ENCODE measurements around the gene NEURL1.

NEURL1 gene

GRCh38 chr10:103541616-103542015 is 48.1 kb downstream of the NEURL1 start:
- no peak overlapping the region for H3K4me3 ChIP-seq (ENCODE audit: low read depth, low read length)
- no peak for DNase-seq (ENCODE audit: low read depth)

DNA sequence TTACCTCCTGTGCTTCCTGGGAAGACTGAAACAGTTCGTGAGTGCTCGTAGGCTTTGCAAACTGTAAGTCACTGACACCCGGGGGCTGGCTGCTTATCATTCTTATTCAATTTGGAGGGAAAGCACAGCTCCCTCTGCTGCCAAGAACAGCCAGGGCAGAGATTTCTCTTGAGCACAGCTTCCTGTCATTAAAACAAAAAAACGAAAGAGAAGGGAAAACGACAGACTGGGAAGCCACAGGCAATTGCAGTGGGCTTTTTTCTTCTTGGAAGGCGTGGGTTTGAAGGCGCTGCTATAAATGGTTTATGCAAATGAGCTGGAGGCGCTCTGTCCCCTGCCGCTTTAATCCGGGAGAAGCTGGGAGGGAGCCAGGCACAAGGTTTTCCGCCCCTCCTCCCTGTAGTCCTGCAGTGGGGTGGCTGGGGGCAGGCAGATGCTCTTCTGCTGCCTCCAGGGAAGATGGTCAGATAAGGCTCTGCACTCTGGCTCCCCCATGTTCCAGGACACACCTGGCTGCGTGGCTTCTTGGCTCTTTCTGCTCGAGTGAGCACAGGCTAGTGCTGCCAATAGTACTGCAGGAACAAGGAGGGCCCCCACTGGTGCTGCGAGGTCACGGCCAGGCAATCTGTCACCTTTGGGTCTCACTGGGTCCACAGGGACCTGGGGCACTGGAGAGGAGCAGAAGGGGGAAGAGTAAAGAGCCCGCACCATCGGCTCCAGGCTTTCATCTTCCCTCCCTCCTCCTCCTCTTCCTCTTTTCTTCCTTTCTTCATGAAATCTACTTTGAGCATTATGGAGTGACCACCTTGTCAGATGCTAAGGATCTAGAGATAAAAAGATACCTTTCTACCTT is 49.5 kb downstream of the NEURL1 start:
- no peak for DNase-seq (ENCODE audit: low read depth)
- peak overlapping the region; percentile 13 for H3K4me3 ChIP-seq (ENCODE audit: low read depth, low read length)

DNA sequence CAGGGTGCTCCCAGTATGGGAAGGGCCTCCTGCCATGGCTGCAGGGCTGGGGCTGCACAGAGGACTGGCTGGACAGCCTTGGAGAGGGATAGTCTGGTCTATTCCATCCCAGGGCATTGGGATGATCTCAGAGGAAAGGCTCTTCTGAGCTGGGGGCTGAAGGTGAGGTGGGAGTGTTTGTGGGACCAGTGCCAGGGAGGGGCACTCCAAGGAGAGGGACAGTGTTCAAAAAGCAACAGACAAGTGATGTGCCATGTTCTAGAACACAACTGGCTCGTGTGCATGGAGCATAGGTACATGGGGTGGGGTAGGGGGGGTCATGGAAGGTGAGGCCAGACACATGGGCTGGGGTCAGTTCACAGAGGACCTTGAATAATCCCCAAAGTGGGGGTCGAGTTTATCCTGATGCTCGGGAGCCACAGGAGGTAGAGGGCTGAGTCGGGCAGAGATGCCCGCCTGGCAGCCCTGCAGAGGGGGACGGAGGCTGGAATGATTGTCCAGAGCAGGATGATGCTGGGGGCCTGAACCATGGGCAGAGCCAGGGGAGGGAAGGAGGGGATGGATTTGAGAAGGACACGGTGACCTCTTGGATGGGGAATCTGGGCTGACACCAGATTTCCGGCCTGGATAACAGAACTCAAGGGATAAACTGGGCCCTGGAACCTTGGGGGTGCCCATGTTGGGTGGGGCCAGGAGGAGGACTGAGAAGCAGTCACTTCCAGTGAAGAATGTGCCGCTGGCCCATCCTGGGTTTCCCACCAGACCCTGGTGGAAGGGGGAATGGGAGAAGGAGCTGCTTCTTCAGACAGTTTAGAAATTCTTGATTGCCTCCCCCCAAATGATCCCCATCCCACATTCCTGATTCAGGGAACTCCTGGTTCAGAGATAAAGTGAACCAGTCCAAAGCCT is 50.4 kb downstream of the NEURL1 start:
- H3K4me3 ChIP-seq (ENCODE audit: low read depth, low read length), result no peak overlapping the region
- no peak for DNase-seq (ENCODE audit: low read depth)

DNA sequence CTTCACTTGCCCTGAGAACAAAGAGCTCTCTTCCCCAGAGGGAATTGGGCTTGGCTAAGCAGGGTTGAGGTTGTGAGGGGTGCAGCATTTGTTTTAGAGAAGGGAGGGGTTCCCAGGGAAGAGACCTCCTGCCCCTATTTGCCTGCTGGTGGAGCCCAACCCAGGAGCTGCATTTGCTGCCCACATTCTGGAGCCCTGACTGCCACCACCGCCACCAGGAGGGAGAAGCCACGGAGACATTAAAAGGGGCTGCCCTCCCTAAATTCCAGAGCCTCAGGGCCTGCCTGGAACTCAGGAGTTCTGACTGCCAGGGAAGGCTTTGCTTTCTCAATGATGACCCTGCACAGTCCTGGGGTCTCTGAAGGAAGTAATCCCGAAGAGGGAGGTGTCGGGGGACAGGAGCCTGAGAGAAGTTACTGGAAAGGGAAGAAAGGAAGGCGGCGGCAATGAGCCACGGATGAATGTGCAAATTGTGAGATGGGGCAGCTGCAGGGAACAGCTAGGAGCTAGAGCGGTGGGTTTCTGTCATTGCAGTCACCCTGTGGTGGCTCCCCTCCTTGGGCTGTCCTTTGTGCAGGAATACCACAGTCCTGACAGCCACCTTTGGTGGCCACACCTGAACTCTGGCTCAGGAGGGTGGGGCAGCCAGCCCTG is 51.3 kb downstream of the NEURL1 start:
- no peak overlapping the region for H3K4me3 ChIP-seq (ENCODE audit: low read depth, low read length)
- DNase-seq (ENCODE audit: low read depth), result no peak

- no peak for DNase-seq (ENCODE audit: low read depth)
Observed at GRCh38 chr10:103545366-103545765, 51.9 kb downstream of the NEURL1 start.

GRCh38 chr10:103545771-103546281 is 52.3 kb downstream of the NEURL1 start:
- no peak for DNase-seq (ENCODE audit: low read depth)
- H3K4me3 ChIP-seq (ENCODE audit: low read depth, low read length), result no peak overlapping the region

More at GRCh38 chr10:103545366-103545765, 51.9 kb downstream of the NEURL1 start:
- H3K4me3 ChIP-seq (ENCODE audit: low read depth, low read length), result no peak overlapping the region

- no peak overlapping the region for H3K4me3 ChIP-seq (ENCODE audit: low read depth, low read length)
- no peak for DNase-seq (ENCODE audit: low read depth)
Observed at GRCh38 chr10:103546401-103546800, 52.9 kb downstream of the NEURL1 start.

GRCh38 chr10:103547391-103547946 is 54.0 kb downstream of the NEURL1 start:
- no peak for DNase-seq (ENCODE audit: low read depth)
- H3K4me3 ChIP-seq (ENCODE audit: low read depth, low read length), result no peak overlapping the region

DNA sequence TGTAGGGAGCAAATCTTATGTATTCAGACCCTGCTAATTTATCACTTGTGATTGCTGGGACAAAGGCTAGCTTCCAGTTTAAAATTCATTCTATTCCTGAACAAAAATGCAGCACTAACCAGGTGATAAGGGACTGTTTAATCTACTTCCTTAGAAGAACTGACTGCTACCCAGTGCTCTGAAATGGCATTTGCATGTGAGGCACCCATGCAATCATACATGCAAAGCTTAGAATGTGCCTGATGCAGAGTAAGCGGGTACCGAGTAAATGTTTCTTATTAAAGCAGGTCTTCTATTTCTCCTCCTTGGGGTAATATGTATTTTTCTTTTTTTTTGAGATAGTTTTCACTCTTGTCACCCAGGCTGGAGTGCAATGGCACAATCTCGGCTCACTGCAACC is 54.5 kb downstream of the NEURL1 start:
- DNase-seq (ENCODE audit: low read depth), result no peak
- no peak overlapping the region for H3K4me3 ChIP-seq (ENCODE audit: low read depth, low read length)

DNA sequence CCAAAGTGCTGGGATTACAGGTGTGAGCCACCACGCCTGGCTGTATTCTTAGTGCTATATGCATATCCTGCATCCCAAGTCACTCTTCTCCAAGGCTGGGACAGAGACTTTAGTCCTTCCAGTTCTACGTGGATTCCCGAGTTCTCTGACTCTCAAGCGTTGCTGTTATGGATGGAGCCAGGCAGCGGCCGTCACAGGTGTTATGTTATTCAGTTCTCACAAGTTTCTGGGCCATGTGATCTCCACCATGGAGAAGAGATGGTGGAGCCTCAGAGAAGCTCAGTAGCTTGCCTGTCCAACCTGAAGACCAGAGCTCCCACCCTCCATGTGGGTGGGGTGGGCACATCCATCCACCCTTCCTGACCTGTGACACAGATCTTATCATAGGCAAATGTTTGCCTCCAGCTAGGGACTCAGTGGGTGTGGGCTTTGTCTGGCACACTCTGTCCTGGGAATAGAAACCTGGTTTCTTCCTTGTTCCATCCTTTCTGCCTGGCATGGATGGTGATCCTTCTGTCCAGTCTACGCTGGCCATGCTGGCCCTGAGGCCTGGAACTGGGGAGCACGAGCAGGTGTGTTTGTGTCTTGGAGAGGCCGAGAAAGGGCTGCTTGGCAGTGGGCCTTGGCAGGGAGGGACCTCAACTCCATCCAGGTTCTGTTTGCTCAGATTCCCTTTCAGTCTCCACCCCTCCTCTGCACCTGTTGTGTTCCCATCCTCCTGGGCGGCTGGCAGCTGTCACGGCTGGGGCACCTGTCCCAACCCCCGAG is 55.3 kb downstream of the NEURL1 start:
- no peak overlapping the region for H3K4me3 ChIP-seq (ENCODE audit: low read depth, low read length)
- no peak for DNase-seq (ENCODE audit: low read depth)

- no peak overlapping the region for H3K4me3 ChIP-seq (ENCODE audit: low read depth, low read length)
- DNase-seq (ENCODE audit: low read depth), result no peak
Observed at GRCh38 chr10:103549349-103549685, 55.8 kb downstream of the NEURL1 start.

DNA sequence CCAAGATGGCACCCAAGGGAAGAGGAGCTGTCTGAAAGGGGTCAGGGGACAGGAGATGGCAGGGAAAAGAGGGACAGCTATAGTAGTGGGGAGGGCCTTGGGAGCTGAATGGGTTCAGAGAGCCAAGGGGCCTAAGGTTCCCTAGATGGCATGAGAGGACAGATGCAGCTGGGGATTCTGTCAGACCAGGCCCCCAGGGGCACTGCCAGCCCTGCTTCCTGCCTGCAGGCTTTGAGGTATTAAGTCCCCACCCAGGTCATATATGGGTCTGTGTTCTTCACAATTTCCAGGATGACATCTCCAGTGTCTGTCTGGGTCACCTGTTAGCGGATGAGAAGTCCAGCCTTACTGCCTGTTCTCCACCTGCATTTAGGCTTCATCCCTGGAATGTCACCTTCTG is 56.7 kb downstream of the NEURL1 start:
- no peak for DNase-seq (ENCODE audit: low read depth)
- H3K4me3 ChIP-seq (ENCODE audit: low read depth, low read length), result no peak overlapping the region

- no peak overlapping the region for H3K4me3 ChIP-seq (ENCODE audit: low read depth, low read length)
- DNase-seq (ENCODE audit: low read depth), result no peak
Observed at GRCh38 chr10:103551619-103552602, 58.4 kb downstream of the NEURL1 start.

- no peak overlapping the region for H3K4me3 ChIP-seq (ENCODE audit: low read depth, low read length)
- DNase-seq (ENCODE audit: low read depth), result no peak
Observed at GRCh38 chr10:103552856-103553742, 59.6 kb downstream of the NEURL1 start.

DNA sequence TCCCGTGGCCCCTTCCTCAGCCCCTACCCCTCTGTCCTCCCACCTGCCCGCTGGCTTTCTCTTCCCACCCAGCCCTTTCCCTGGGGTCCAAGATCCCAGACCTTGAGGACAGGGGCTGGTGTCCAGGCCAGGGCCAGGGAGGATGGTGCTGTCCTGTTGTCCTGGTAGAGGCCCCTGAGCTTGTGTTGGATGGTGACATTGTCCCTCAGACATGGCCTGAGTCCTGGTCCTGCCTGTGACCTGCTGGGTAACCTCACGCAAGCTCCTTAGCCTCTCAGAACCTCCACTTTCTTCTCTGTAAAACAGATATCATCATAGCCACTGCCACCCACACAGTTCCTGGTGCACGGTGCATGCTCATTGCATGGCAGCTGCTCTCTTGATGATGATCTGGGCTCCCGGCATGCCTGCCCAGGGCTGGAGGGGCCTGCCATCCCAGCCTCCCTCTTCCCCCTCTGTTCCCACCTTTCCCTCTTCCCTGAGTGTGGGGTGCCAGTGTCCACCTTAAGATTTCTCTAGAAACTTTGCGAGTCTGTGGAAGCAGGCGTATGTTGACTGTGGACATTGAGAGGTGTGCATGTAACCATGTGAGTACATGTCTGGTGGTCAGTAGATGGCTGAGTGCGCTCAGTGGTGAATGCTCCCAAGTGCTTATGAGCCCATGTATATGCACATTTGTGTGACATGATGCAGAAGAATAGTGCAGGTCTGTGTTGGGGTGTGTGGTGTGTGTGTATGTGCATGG is 60.4 kb downstream of the NEURL1 start:
- DNase-seq (ENCODE audit: low read depth), result no peak
- H3K4me3 ChIP-seq (ENCODE audit: low read depth, low read length), result no peak overlapping the region
